CD4-positive, alpha-beta memory T cell (primary cell): ENCODE results near the gene OIT3. TPM values are rescaled to one million over a fixed set of nuclear protein-coding genes. Genes with fewer than 3 reads are reported as not detected.

Source experiments
- CTCF ChIA-PET: fragments of 350-600 bp; sonication (Branson Sonifier 250); formaldehyde crosslinking; loops from one replicate; lab custom pipeline; 2021; ENCODE audit warnings: inconsistent platforms; ENCODE audit not compliant: partially characterized antibody; lab: Charles Lee
- POLR2A ChIA-PET: fragments of 350-600 bp; sonication (Branson Sonifier 250); formaldehyde crosslinking; loops from one replicate; lab custom pipeline; 2021; ENCODE audit not compliant: partially characterized antibody; lab: Charles Lee
- DNase-seq, 5 donors: peaks; one replicate each; pipeline versions ENCODE4 v3.0.0 to v3.0.0-alpha.2; 2020 to 2022; ENCODE audit warnings: mixed read lengths in 1 of 5
- H3K27ac ChIP-seq: one replicate; pipeline ENCODE4 v1.7.0; 2013; ENCODE audit warnings: low read depth, low read length
- H3K27me3 ChIP-seq: 2 replicates; pipeline ENCODE4 v1.7.0; 2013; ENCODE audit warnings: mild to moderate bottlenecking, low read length, moderate library complexity; ENCODE audit not compliant: insufficient read depth
- H3K36me3 ChIP-seq: 2 replicates; pipeline ENCODE4 v1.7.0; 2013; ENCODE audit warnings: mild to moderate bottlenecking, low read length, moderate library complexity; ENCODE audit not compliant: insufficient read depth
- H3K4me1 ChIP-seq: 2 replicates; pipeline ENCODE4 v1.7.0; 2013; ENCODE audit warnings: mild to moderate bottlenecking, low read length, moderate library complexity; ENCODE audit not compliant: insufficient read depth
- H3K4me3 ChIP-seq, 2 donors: one replicate each; pipeline ENCODE4 v1.7.0; 2013; ENCODE audit warnings: low read length in 2 of 2, mild to moderate bottlenecking in 1 of 2
- H3K9me3 ChIP-seq, 2 donors: one replicate each; pipeline ENCODE4 v1.7.0; 2013; ENCODE audit warnings: low read length in 2 of 2, control low read depth in 1 of 2; ENCODE audit not compliant: control insufficient read depth in 1 of 2
- H3K27ac Mint-ChIP-seq, 7 donors: one replicate each; pipeline ENCODE4 v1.8.0; 2020 to 2021; ENCODE audit warnings: mixed read lengths in 7 of 7, mild to moderate bottlenecking in 6 of 7, inconsistent platforms in 3 of 7, moderate library complexity in 3 of 7
- H3K27me3 Mint-ChIP-seq, 2 donors: one replicate each; pipeline ENCODE4 v1.8.0; 2020 to 2021; ENCODE audit warnings: mixed read lengths in 2 of 2
- H3K36me3 Mint-ChIP-seq, 2 donors: one replicate each; pipeline ENCODE4 v1.8.0; 2020 to 2021; ENCODE audit warnings: mixed read lengths in 2 of 2, inconsistent platforms in 1 of 2, mild to moderate bottlenecking in 1 of 2
- H3K4me1 Mint-ChIP-seq, 4 donors: one replicate each; pipeline ENCODE4 v1.8.0; 2020 to 2021; ENCODE audit warnings: mixed read lengths in 4 of 4, mild to moderate bottlenecking in 1 of 4
- H3K4me3 Mint-ChIP-seq, 8 donors: one replicate each; pipeline ENCODE4 v1.8.0; 2020 to 2021; ENCODE audit warnings: mixed read lengths in 8 of 8, mild to moderate bottlenecking in 7 of 8, moderate library complexity in 6 of 8, inconsistent platforms in 3 of 8
- H3K9me3 Mint-ChIP-seq, 8 donors: one replicate each; pipeline ENCODE4 v1.8.0; 2020 to 2021; ENCODE audit warnings: mixed read lengths in 8 of 8, mild to moderate bottlenecking in 5 of 8, inconsistent platforms in 3 of 8, moderate library complexity in 1 of 8
- intact Hi-C: fragments of 100-400 bp; cut with micrococcal nuclease; formaldehyde crosslinking; loops from one replicate; pipeline ENCODE4 v1.15.1; 2023
- polyA plus RNA-seq, 2 donors: library from polyadenylated mRNA; unstranded; fragments of 300-500 nt; fragmentation: Illumina TruSeq; gene quantifications; one replicate each; pipeline ENCODE4 v1.2.3, GENCODE V29; 2021
- total RNA-seq, 2 experiments: library from RNA; stranded (reverse); gene quantifications; one replicate each; pipeline ENCODE4 v1.2.3, GENCODE V29; 2021

OIT3 gene
- total and polyA plus RNA-seq, 4 experiments from 2014 or later: 0.20 TPM; not detected in 3

DNA sequence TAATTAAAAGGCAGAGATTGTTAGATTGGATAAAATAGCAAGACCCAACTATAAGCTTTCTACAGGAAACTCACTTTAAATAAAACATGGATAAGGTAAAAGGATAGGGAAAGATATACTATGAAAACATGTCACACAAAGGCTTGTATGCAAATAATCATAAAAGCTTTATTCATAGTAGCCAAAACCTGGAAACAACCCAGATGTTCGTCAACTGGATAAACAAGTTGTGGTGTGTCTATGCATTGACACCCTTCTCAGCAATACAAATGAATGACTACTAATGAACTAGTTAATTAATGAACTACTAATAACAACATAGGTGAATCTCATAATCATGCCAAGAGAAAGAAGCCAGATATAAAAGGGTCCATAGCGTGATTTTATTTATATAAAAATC lies 37.7 kb upstream of the OIT3 start:
- H3K9me3 Mint-ChIP-seq: peaks cover 0 to 7% (median 3%) of the 10 kb centered on the region in 8 donors
- Histone ChIP-seq H3K4me1 (no peaks in the 10 kb centered on the region), H3K36me3 (no peaks in the 10 kb centered on the region), H3K4me3 (no peak overlapping the region), H3K27me3 (no peaks in the 10 kb centered on the region), H3K27ac (no peak overlapping the region), H3K9me3 (no peaks in the 10 kb centered on the region)
- H3K4me1 Mint-ChIP-seq: no peaks in the 10 kb centered on the region
- no peak overlapping the region for H3K27ac Mint-ChIP-seq
- CTCF ChIA-PET: no interaction called here
- intact Hi-C loops: no loop called here
- H3K27me3 Mint-ChIP-seq: no peaks in the 10 kb centered on the region
- POLR2A ChIA-PET: no interaction called here
- DNase-seq: no peak
- H3K4me3 Mint-ChIP-seq: no peak overlapping the region
- H3K36me3 Mint-ChIP-seq: peaks cover 8 to 22% of the 10 kb centered on the region in 2 donors

DNA sequence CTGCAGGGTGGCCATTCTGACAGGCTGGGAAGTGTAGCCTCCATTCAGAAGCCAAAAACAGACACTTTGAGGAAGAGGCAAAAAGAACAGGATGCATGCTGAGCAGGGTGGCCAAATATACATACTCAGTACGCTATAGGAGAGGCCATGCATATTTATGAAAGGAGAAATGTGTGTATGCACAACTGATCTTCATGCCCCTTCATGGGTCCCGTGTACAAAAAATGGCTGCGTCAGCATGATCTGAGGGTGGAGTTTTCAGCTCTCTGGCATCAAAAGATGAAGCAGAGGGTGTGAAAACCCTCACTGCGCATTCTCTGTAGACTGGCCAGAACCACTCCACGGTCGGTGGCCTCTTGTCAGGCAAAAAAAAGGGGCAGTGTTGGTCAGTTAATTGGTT lies 35.5 kb upstream of the OIT3 start:
- no peaks in the 10 kb centered on the region for H3K4me1 ChIP-seq
- DNase-seq: no peak
- no peaks in the 10 kb centered on the region for H3K36me3 ChIP-seq
- H3K27ac Mint-ChIP-seq: peak overlapping the region in 1 of 7 donors; percentile 53
- no peaks in the 10 kb centered on the region for H3K9me3 Mint-ChIP-seq
- H3K9me3 ChIP-seq: no peaks in the 10 kb centered on the region
- H3K4me1 Mint-ChIP-seq: no peaks in the 10 kb centered on the region
- ChIA-PET POLR2A (no interaction called here), CTCF (no interaction called here)
- no peak overlapping the region for H3K4me3 Mint-ChIP-seq
- no peaks in the 10 kb centered on the region for H3K27me3 ChIP-seq
- intact Hi-C loops: no loop called here
- no peak overlapping the region for H3K4me3 ChIP-seq
- H3K27me3 Mint-ChIP-seq: no peaks in the 10 kb centered on the region
- H3K27ac ChIP-seq: no peak overlapping the region
- H3K36me3 Mint-ChIP-seq: peaks cover 9 to 10% of the 10 kb centered on the region in 2 donors

GRCh38 chr10:72862957-72863356 lies 30.6 kb upstream of the OIT3 start:
- Mint-ChIP-seq H3K4me1 (no peaks in the 10 kb centered on the region), H3K4me3 (no peak overlapping the region), H3K9me3 (no peaks in the 10 kb centered on the region), H3K27ac (peak overlapping the region in 1 of 7 donors; percentile 7), H3K27me3 (no peaks in the 10 kb centered on the region), H3K36me3 (peaks cover 9 to 19% of the 10 kb centered on the region in 2 donors)
- no peaks in the 10 kb centered on the region for H3K9me3 ChIP-seq
- H3K27me3 ChIP-seq: no peaks in the 10 kb centered on the region
- no peak overlapping the region for H3K4me3 ChIP-seq
- CTCF ChIA-PET: no interaction called here
- intact Hi-C loops: no loop called here
- DNase-seq: no peak
- H3K27ac ChIP-seq: no peak overlapping the region
- POLR2A ChIA-PET: no interaction called here
- no peaks in the 10 kb centered on the region for H3K36me3 ChIP-seq
- H3K4me1 ChIP-seq: no peaks in the 10 kb centered on the region

- Mint-ChIP-seq H3K4me1 (no peaks in the 10 kb centered on the region), H3K9me3 (peaks cover 0 to 2% (median 0%) of the 10 kb centered on the region in 8 donors), H3K27ac (no peak overlapping the region), H3K4me3 (no peak overlapping the region), H3K27me3 (no peaks in the 10 kb centered on the region), H3K36me3 (peaks cover 28 to 35% of the 10 kb centered on the region in 2 donors)
- Histone ChIP-seq H3K4me1 (no peaks in the 10 kb centered on the region), H3K27me3 (no peaks in the 10 kb centered on the region), H3K4me3 (no peak overlapping the region), H3K36me3 (no peaks in the 10 kb centered on the region), H3K27ac (no peak overlapping the region), H3K9me3 (no peaks in the 10 kb centered on the region)
- POLR2A ChIA-PET: no interaction called here
- CTCF ChIA-PET: interaction anchor here (0.5 to 2.5 kb wide), 3 partner anchors 9 to 1227 kb away, joined by 3 to 16 read pairs (median 6); no protein-coding TSS in a partner anchor
- DNase-seq: peak in 4 of 5 donors; percentile 14 to 22 (median 20)
- intact Hi-C loops: loop anchor here (1.0 kb wide), 1 partner anchor 511 kb away; no protein-coding TSS in a partner anchor
These were observed 18.1 kb upstream of the OIT3 start for GRCh38 chr10:72875250-72876055.

DNA sequence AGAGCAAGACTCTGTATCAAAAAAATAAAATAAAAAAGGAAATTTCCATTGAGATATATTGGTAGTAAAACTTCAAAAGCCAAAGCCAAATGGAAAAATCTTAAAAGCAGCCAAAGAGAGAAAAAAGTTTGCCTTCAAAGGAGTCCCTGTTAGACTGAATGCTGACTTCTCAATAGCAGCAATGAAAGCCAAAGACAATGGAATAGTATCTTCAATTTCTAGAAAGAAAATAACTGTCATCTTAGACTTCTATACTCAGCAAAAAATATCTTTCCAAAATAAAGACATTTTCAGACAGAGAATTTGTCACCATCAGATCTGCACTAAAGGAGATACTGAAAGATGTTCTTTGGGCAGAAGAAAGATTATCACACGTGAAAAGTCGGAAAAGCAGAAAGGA lies 14.3 kb upstream of the OIT3 start:
- intact Hi-C loops: no loop called here
- H3K36me3 ChIP-seq: no peaks in the 10 kb centered on the region
- no peaks in the 10 kb centered on the region for H3K27me3 Mint-ChIP-seq
- no peak overlapping the region for H3K4me3 ChIP-seq
- H3K9me3 Mint-ChIP-seq: peaks cover 0 to 13% (median 5%) of the 10 kb centered on the region in 8 donors
- CTCF ChIA-PET: no interaction called here
- no peak overlapping the region for H3K27ac ChIP-seq
- H3K9me3 ChIP-seq: no peaks in the 10 kb centered on the region
- DNase-seq: no peak
- H3K27me3 ChIP-seq: no peaks in the 10 kb centered on the region
- no peaks in the 10 kb centered on the region for H3K4me1 ChIP-seq
- H3K36me3 Mint-ChIP-seq: peaks cover 37 to 50% of the 10 kb centered on the region in 2 donors
- H3K27ac Mint-ChIP-seq: no peak overlapping the region
- POLR2A ChIA-PET: no interaction called here
- no peaks in the 10 kb centered on the region for H3K4me1 Mint-ChIP-seq
- H3K4me3 Mint-ChIP-seq: no peak overlapping the region

GRCh38 chr10:72881291-72881690 lies 12.2 kb upstream of the OIT3 start:
- no peaks in the 10 kb centered on the region for H3K9me3 ChIP-seq
- H3K9me3 Mint-ChIP-seq: peaks cover 0 to 13% (median 5%) of the 10 kb centered on the region in 8 donors
- ChIA-PET CTCF (interaction anchor here (1.0 kb wide), 1 partner anchor 517 kb away, joined by 3 read pairs; no protein-coding TSS in a partner anchor), POLR2A (no interaction called here)
- H3K4me3 ChIP-seq: no peak overlapping the region
- H3K36me3 ChIP-seq: no peaks in the 10 kb centered on the region
- no peak overlapping the region for H3K4me3 Mint-ChIP-seq
- no peaks in the 10 kb centered on the region for H3K27me3 ChIP-seq
- H3K36me3 Mint-ChIP-seq: peaks cover 47 to 60% of the 10 kb centered on the region in 2 donors
- H3K4me1 ChIP-seq: no peaks in the 10 kb centered on the region
- no peak overlapping the region for H3K27ac ChIP-seq
- H3K27ac Mint-ChIP-seq: no peak overlapping the region
- no peaks in the 10 kb centered on the region for H3K4me1 Mint-ChIP-seq
- DNase-seq: no peak
- no peaks in the 10 kb centered on the region for H3K27me3 Mint-ChIP-seq
- intact Hi-C loops: no loop called here

GRCh38 chr10:72883861-72884260 lies 9.7 kb upstream of the OIT3 start:
- H3K4me3 ChIP-seq: no peak overlapping the region
- Mint-ChIP-seq H3K27me3 (no peaks in the 10 kb centered on the region), H3K9me3 (peaks cover 0 to 13% (median 4%) of the 10 kb centered on the region in 8 donors), H3K27ac (no peak overlapping the region), H3K4me3 (no peak overlapping the region), H3K36me3 (peaks cover 50 to 59% of the 10 kb centered on the region in 2 donors), H3K4me1 (peaks cover 8 to 13% (median 11%) of the 10 kb centered on the region in 4 donors)
- no peaks in the 10 kb centered on the region for H3K9me3 ChIP-seq
- ChIA-PET POLR2A (no interaction called here), CTCF (no interaction called here)
- H3K27me3 ChIP-seq: no peaks in the 10 kb centered on the region
- no peak overlapping the region for H3K27ac ChIP-seq
- H3K4me1 ChIP-seq: no peaks in the 10 kb centered on the region
- intact Hi-C loops: no loop called here
- no peak for DNase-seq
- H3K36me3 ChIP-seq: no peaks in the 10 kb centered on the region
